ENCODE data around the gene TRPC1. TPM values are rescaled to one million over a fixed set of nuclear protein-coding genes. Genes with fewer than 3 reads are reported as not detected.
A peak's percentile ranks its signal among the peaks of the same experiment; 100 is the strongest.
"Not testable (repeated sequence)": the region's sequence is repeated elsewhere in the genome, so short reads cannot be mapped to it uniquely, and the experiment has no call there.

TRPC1 gene
- total RNA-seq, 1 donor: 26.1 TPM

DNA sequence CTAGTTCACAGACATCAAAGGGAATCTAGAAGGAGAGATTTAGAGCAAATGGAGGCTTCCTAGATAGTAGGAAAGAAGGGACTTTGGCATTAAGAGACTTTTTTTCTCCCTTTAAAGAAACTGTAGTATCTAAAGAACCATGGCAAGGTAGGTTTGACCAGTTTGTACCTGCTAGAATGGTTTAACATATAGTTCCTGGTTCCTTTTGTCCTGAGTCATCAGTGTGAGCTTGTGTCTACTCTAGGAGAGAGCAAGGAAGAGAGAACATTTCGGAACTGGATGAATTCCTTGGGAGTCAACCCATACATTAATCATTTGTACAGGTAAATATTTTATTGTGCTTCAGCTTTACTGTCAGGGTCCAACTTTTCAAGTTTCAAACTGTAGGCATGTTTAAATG, 29.6 kb upstream of the TRPC1 start:
- TF ChIP-seq CTCF (IDR thresholded peaks at IDR 0.05; ENCODE audit: insufficient read depth, low read length): no peak
- DNase-seq (ENCODE audit: low read depth): no peak
- H3K4me3 ChIP-seq (ENCODE audit: low read depth, low read length): no peak overlapping the region

GRCh38 chr3:142705198-142705597, 18.6 kb upstream of the TRPC1 start:
- peak; percentile 39 for DNase-seq (ENCODE audit: low read depth)
- H3K4me3 ChIP-seq (ENCODE audit: low read depth, low read length): no peak overlapping the region
- TF ChIP-seq CTCF (IDR thresholded peaks at IDR 0.05; ENCODE audit: insufficient read depth, low read length): no peak

DNA sequence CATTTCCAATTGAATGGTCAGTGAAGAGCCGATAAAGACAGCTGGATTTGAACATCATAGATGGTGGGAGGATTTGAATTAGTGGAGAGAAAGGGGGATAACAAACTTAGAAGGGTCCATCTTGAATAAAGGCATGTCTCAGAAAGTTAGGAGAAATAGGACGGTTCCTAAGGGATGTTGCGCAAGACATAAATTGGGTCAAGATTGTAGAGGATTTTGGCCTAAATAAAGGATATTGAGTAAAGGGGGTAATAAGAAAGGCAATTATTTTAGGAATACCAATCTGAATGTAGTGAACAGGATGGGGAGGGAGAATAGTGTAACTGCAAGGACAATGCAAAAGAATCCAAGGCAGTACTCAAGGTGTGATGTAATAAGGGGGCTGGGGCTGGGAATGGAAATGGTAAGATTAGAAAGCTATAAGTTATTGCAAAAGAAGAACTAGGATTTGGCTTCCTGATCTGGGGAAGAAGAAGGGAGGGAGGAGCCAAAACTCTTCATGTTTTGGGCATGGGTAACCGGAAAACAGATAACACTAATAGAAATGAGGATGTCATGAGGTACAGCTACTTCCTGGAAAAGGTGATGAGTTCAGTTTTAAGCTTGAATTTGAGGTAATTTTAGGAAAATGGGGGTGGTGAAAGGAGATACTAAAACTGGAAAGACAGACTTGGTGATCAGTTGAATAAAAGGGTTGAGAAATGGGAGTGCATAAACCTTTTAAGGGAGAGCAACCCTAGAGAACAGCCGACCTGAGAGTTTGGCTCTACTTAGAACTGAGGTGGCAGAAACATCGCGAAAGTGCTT, 17.3 kb upstream of the TRPC1 start:
- no peak overlapping the region for H3K4me3 ChIP-seq (ENCODE audit: low read depth, low read length)
- TF ChIP-seq CTCF (IDR thresholded peaks at IDR 0.05; ENCODE audit: insufficient read depth, low read length): no peak
- no peak for DNase-seq (ENCODE audit: low read depth)

DNA sequence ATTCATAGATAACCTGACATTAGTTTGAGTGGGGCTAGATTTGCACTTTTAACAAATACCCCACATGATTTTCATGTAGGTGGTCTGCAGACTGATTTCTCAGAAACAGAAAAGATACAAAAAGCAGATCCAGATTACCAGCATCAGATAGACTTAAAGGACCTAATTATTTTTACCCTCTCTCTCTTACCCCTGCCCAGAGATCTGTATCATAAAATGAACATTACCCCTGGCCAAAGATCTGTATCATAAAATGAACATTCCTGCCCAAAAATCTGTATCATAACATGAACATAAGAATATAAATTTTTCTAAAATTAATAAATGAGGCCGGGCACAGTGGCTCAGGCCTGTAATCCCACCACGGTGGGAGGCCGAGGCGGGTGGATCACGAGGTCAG, 14.6 kb upstream of the TRPC1 start:
- no peak overlapping the region for H3K4me3 ChIP-seq (ENCODE audit: low read depth, low read length)
- TF ChIP-seq CTCF (IDR thresholded peaks at IDR 0.05; ENCODE audit: insufficient read depth, low read length): no peak
- no peak for DNase-seq (ENCODE audit: low read depth)

DNA sequence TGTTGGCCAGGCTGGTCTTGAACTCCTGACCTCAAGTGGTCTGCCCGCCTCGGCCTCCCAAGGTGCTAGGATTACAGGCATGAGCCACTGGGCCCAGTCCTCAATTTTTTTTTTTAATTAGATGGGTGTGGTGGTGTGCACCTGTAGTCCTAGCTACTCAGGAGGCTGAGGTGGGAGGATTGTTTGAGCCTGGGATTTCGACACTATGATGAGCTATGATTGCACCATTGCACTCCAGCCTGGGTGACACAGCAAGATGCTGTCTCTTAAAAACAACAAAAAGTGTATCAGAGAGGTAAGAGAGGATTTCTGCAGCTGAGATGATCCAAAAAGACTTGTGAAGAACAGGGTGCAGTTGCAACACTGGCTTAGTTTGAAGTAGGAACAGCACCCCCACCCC, 9.0 kb upstream of the TRPC1 start:
- not testable (repeated sequence) for DNase-seq (ENCODE audit: low read depth); H3K4me3 ChIP-seq (ENCODE audit: low read depth, low read length)

DNA sequence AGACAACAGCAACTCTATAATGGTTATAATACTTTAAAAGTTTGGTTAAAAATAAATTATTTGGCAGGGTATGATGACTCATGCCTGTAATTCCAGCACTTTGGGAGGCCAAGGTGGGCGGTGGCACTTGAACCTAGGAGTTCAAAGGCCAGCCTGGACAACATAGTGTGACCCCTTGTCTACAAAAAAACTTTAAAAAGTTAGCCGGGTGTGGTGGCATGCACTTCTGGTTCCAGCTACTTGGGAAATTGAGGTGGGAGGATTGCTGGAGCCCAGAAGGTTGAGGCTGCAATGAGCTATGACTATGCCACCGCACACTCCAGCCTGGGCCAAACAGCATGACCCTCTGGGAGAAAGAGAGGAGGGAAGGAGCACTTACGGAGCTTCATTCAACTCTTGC, 7.7 kb upstream of the TRPC1 start:
- DNase-seq (ENCODE audit: low read depth): no peak
- H3K4me3 ChIP-seq (ENCODE audit: low read depth, low read length): no peak overlapping the region
- TF ChIP-seq CTCF (IDR thresholded peaks at IDR 0.05; ENCODE audit: insufficient read depth, low read length): no peak

DNA sequence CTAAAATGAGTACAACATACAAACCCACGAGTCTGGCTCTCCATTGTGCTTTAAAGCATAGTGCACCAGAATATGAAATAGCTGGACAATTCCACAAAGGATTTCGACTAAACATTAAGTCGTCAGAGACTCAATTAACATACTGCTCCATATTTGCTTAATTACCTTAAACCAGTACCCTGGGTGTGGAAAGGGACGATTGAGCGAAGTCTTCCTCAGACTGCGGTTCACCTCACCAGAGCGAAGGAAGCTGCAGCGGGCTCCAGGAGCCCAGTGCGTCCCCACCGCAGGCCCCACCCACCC, 218 bp upstream of the TRPC1 start:
- TF ChIP-seq CTCF (IDR thresholded peaks at IDR 0.05; ENCODE audit: insufficient read depth, low read length): no peak
- H3K4me3 ChIP-seq (ENCODE audit: low read depth, low read length): peak overlapping the region; percentile 93
- no peak for DNase-seq (ENCODE audit: low read depth)
